Esophagus squamous epithelium (tissue), 4 donors: Measurements from ENCODE around the gene CYP2F1.

Experiments used
- POLR2A ChIP-seq, 4 donors: fragments of 450-650 bp; IDR thresholded peaks; one replicate each; pipeline ENCODE4 v1.6.1; 2017; ENCODE audit warnings: antibody characterized with exemption in 4 of 4, mild to moderate bottlenecking in 4 of 4, moderate library complexity in 3 of 4
- TF ChIP-seq, protein P1 (sequence below), 6 experiments: fragments of 450-650 bp in 4 of 6; fragments of 200-600 bp in 2 of 6; sonication (generic) in 2 of 6; IDR thresholded peaks; one replicate each; pipeline ENCODE4 v1.5.1; 2016 to 2019; ENCODE audit warnings: antibody characterized with exemption in 6 of 6, mild to moderate bottlenecking in 4 of 6, moderate library complexity in 4 of 6

DNA sequence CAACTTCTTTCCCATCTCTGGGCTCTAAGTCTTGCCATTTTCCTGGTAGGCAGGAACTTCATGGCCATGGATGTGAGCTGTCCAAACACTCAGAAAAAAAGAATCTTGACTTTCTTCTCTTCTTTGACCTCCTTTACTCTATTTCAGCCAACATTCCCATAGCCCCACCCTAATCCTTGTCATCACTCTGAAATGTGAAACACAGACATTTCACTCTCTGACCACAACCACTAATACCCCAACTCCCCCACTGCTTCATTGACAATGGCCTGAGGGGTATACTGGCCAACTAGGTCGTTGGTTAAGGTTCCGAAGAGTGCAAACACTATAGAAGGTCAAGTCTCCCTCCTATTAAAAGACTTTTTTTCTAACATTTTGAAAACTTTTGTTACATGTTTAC is 30.7 kb upstream of the CYP2F1 start:
- TF ChIP-seq, protein P1, sequence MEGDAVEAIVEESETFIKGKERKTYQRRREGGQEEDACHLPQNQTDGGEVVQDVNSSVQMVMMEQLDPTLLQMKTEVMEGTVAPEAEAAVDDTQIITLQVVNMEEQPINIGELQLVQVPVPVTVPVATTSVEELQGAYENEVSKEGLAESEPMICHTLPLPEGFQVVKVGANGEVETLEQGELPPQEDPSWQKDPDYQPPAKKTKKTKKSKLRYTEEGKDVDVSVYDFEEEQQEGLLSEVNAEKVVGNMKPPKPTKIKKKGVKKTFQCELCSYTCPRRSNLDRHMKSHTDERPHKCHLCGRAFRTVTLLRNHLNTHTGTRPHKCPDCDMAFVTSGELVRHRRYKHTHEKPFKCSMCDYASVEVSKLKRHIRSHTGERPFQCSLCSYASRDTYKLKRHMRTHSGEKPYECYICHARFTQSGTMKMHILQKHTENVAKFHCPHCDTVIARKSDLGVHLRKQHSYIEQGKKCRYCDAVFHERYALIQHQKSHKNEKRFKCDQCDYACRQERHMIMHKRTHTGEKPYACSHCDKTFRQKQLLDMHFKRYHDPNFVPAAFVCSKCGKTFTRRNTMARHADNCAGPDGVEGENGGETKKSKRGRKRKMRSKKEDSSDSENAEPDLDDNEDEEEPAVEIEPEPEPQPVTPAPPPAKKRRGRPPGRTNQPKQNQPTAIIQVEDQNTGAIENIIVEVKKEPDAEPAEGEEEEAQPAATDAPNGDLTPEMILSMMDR (IDR thresholded peaks at IDR 0.05): no peak
- TF ChIP-seq POLR2A (IDR thresholded peaks at IDR 0.05): no peak
